Umbilical cord (tissue), 2 donors: ENCODE results near the gene MROH7. TPM values are rescaled to one million over a fixed set of nuclear protein-coding genes. Genes with fewer than 3 reads are reported as not detected.

Experiments
- DNase-seq: peaks from one replicate; pipeline ENCODE4 v3.0.0-alpha.2; 2015; ENCODE audit warnings: low spot score
- total RNA-seq: library from RNA; depleted of rRNA; stranded (reverse); fragments of >200 nt; gene quantifications from one replicate; pipeline ENCODE4 v1.2.3, GENCODE V29; 2014; ENCODE audit warnings: low replicate concordance; ENCODE audit not compliant: insufficient read depth

MROH7 gene
- 4.1 TPM for total RNA-seq

DNA sequence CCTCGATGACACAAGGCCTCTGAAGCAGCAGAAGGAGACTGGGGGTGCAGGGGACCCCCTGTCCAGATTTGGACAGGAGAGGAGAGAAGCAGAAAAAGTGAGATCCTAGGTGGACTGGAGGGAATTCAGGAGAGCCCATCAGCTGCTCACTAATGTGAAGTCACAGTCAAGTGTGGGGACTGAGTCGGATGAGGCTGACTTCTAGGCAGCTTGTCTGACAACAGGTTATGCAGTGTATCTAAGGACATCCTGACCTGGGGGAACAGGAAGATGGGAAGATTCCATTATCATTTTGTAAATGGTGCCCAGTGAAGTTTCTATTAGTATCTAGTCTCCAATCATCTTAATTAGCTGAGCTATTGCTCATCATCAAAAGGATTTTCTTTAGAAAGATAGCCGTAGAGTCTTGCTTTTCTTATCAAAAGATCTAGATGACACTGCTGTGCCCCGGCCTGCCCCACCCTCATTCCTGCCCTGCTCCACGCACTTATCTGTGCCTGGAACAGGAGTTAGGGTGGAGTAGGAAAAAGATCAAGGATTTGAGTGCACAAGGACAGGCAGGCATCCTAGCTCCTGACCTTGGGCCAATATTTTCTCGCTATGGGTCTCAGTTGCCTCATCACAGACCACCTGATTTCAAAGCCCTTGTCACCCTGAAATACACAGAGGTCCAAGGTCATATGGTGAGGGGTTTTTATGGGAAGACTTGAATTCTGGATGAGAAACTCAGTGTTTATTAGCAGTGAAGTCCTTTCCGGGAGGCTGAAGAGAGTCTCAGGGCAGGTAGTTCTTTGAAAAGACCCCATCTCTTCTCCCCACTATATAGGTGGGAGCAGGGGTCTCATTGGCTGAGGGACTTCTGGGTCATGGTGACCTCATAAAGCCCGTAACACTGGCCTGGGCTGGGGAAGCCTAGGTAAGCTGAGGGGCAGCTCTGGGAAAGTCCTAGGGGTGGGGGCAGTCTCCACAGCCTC lies at the start of gene MROH7:
TSS of gene MROH7 (plus strand) at position 924 of the 974 bp plus-strand sequence. CDS start 11,141 bp downstream, outside the sequence.
- no peak for DNase-seq

DNA sequence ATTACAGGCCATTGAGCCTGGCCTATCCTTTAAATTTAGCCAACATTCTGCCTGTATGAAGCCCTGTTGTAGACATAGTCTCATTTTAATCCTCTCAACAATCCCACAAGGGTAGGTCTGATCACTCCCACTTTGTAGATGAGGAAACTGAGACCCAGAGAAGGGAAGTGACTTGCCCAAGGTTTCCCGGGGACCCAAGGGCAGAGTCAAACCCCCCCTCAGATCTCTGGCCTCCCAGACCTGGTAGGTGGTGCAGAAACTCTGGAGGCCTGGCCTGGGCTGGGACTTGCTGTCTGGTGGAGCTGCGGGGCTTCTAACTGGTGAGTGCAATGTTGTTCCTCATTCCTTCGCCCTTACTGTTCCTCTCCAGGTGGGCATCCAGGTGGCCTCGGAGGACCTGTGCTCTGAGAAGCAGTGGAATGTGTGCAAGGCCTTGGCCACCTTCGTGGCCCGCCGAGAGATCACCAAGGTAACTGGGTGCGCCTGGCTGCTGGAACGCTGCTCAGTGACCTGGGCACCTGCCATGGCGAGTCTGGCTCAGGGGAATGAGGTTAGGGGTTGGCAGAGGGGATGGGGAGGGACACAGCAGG lies 47.9 kb upstream of the MROH7 start:
- DNase-seq: no peak

- DNase-seq: no peak
Measured at GRCh38 chr1:54594463-54594862, 47.1 kb upstream of the MROH7 start.

DNA sequence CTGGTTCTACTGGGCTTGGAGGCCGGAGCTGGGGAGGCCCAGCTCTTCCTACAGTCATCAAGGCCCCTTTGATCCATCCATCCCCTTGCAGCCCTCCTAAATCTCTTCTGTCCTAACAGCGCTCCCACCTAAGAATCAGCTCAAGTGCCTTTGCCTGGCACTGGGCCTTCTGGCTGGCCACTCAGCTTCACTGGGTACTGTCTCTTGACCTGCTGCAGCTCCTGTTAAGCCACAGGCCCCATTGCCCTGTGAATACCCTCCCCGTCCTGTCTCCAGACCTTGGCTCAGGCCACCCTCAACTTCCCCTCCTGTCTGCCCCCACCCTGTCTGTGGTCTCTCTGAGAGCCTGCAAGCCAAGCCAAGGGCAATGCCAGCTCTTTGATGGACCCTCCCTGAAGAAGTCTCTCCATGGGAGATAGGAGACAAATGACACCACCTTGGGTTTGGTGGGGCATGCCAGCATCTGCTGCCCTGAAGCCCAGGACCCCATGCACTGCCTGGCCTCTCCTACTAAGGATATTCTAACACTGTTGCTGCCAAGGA lies 45.6 kb upstream of the MROH7 start:
- no peak for DNase-seq

- DNase-seq: no peak
Measured at GRCh38 chr1:54596756-54597155, 44.8 kb upstream of the MROH7 start.

- no peak for DNase-seq
Measured at GRCh38 chr1:54597455-54598030, 44.0 kb upstream of the MROH7 start.

- no peak for DNase-seq
Measured at GRCh38 chr1:54599211-54599823, 42.3 kb upstream of the MROH7 start.

DNA sequence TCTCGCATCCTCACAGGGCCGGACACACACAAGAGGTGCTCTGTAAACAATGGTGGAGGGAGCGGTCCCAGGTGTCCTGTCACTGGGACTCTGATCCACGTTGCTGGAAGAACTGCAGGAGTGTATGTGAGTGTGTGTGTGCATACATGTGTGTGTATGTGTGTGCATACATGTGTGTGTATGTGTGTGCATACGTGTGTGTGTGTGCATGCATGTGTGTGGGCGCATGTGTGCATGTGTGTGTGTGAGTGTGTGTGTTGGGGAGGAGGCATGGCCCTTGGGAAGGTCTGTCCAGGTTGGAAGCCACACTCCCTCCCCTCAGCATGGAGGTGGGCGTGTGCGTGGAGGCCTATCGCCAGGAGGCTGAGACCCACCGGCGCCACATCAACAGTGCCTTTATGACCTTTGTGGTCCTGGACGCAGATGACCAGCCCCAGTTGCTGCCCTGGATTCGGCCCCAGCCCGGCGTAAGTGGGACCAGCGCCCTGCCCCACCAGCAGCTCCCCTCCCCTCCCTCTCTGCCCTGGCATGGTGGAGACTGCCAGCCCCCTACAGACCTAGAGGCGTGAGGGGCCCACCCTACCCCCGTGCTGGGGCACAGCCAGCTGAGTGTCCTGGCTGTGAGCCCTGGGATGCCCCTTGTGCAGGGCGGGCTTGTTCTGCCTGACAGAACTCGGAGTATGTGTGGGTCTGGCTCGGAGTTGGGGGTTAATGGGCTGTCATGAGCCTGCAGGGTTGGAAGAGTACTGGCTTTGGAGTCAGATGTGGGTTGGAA lies 40.5 kb upstream of the MROH7 start:
- no peak for DNase-seq

DNA sequence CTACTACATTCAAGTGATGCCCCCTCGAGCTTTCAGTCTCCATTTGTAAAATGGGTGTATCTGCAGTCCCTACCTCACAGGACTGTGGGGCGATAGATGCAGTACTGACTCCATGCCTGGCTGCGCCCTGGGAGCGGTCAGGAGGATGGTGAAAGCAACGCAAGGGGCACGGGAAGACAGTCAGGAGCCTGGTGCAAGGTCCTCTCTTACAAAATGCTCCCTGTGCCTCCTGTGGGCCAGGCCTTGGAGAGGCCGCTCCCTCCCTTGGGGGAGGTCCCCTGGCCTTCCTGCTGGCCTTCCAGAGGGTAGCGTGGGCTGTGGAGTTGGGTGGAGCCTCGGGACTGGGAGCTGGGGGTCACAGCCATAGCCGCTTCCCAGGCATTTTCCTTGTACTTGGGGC lies 39.9 kb upstream of the MROH7 start:
- DNase-seq: no peak

DNA sequence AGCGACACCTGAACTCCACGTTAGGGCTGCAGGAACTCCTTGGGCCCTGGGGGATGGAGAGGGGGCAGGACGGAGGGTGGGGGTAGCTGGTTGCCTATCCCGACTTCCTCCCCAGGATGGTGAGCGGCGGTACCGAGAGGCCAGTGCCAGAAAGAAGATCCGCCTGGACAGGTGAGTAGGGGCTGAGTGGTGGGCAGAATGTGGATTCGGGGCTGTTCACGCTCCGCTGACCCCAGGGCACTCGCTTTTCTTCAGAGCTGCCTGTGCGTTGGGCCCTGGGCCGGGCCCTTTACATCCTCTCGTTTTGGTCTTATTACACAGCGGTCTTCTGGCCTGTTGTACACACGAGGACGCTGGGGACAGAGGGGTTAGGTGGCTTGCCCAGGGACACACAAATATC lies 39.0 kb upstream of the MROH7 start:
- no peak for DNase-seq

DNA sequence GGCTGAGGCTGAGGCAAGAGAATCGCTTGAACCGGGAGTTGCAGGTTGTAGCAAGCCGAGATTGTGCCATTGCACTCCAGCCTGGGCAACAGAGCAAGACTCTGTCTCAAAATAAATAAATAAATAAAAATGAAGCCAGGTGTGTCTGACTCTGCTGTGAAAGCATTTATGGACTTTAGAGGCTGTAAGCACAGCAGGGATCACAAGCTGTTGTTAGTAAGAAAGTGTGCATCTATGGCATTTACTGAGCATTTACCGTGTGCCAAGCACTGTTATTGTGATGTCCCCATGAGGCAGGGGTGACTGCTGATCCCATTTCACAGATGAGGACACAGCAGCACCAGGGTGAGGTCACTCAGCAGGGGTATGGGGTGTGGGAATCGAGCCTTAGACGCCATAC lies 38.3 kb upstream of the MROH7 start:
- no peak for DNase-seq

GRCh38 chr1:54604051-54604450 lies 37.5 kb upstream of the MROH7 start:
- no peak for DNase-seq

- no peak for DNase-seq
Measured at GRCh38 chr1:54604572-54605370, 36.8 kb upstream of the MROH7 start.

GRCh38 chr1:54606096-54606989 lies 35.2 kb upstream of the MROH7 start:
- no peak for DNase-seq

GRCh38 chr1:54606990-54607325 lies 34.6 kb upstream of the MROH7 start:
- DNase-seq: no peak

GRCh38 chr1:54607821-54608565 lies 33.6 kb upstream of the MROH7 start:
- DNase-seq: no peak

GRCh38 chr1:54608566-54609230 lies 32.9 kb upstream of the MROH7 start:
- DNase-seq: no peak
